ENCODE data around the gene CTSF.

- peak; percentile 62 to 89 (median 79) for TF ChIP-seq CTCF (IDR thresholded peaks at IDR 0.05)
- TF ChIP-seq POLR2A (IDR thresholded peaks at IDR 0.05): no peak
- peak in 1 of 3 donors; percentile 18 for TF ChIP-seq POLR2AphosphoS5 (IDR thresholded peaks at IDR 0.05)
Observed at GRCh38 chr11:66579017-66579606, 10.7 kb upstream of the CTSF start.
